Stimulated activated CD8-positive, alpha-beta memory T cell treated with anti-CD3 and anti-CD28 coated beads, Interleukin-15, amount 100 ng/mL, for 48 hours (primary cell): ENCODE results near the gene GLRX.
"Not testable (repeated sequence)": the region's sequence is repeated elsewhere in the genome, so short reads cannot be mapped to it uniquely, and the experiment has no call there.

ENCODE experiments used
- DNase-seq, 2 donors: peaks; one replicate each; pipeline ENCODE4 v3.0.0-alpha.2; 2020; ENCODE audit warnings: low read depth in 2 of 2

The GLRX gene

DNA sequence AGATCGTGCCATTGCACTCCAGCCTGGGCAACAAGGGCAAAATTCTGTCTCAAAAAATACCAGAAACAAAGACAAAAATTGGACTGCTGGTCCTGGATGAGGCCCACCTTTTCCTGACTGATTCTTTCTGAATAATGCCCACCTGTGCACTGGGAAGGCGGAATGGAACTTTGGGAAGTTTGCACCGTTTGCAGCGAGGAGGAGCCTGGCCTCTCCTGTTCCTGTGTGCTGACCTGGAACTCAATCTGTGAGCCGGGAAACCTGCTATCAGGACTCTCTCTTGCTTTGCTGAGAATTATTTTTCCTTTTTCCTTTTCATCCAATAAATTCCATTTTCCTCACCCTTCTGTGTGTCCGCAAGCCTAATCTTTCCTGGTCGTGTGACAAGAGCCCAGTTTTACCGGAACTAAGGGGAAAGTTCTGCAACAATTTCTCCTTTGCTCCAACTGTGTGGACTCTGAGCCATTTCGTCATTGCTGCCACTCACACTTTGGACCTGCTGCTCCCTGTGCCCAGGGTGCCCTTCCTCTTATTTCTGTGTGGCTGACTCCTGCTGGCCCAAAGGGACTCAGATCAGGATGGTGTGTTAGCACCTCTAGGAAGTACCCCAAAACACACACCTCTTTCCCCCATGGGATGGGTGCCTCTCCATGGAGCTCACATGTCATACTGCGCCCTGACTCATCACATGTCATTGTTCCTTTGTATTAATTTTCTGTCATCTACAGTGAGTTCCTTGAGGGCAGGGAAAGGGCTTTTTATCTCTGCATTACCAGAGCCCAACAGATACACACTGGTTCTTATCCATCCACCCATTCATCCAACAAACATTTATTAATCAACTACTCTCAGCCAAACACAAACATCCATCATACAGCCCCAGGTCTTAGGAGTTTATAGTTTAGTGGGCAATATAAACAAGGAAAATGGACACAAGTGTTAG is 4.7 kb upstream of the GLRX start:
- no peak for DNase-seq

- no peak for DNase-seq
Measured at GRCh38 chr5:95825495-95825894, 3.0 kb upstream of the GLRX start.

- DNase-seq = no peak
Measured at GRCh38 chr5:95824747-95825146, 2.2 kb upstream of the GLRX start.

- peak in 1 of 2 donors; percentile 48 for DNase-seq
Measured at GRCh38 chr5:95823738-95824609, 1.4 kb upstream of the GLRX start.

DNA sequence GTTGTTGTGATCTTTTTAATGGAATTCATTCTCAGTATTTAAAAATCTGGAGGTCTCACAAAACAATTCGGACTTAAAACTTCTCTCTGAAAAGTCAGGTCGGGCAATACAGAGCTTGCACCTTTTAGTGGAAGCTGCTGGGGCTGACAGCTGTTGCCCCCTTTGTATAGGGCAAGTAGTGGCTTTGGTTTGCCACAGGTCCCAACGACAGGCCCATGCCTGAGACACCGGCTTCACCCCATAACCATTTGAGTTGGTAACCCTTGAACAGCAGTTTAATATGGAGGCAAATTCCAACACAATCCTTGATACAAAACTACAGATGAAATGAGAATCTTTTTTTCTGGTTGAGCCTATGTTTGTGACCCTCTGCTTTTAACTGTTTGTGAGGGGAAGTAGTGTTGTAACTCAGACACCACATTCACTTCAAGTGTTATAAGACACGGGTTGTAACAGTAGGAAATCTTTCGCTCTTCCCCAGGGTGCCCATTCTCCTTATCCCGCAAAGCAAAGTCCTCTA is 752 bp upstream of the GLRX start:
- no peak for DNase-seq

DNA sequence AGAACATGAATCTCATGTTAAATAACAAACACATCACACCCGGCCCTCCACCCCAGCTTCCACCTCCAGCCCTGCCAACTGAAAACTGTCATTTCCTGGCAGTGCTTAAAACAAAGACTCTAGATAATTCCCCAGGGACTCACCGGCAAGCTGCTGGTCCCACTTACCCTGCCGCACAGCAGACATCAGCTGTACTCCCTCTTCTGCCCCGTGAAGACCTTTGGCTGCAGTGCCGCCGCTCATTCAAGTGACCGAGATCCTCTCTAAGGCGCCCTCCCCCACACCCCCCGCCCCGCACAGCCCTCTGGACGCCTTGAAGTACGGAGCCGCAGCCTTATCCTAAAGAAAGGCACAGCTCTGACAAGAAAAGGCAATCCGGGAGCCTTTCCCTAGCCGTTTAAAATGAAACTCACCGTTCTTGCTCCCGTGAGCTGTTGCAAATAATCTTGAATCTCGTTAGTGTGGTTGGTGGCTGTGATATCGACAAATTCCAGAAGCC is 434 bp downstream of the GLRX start:
- DNase-seq = no peak

DNA sequence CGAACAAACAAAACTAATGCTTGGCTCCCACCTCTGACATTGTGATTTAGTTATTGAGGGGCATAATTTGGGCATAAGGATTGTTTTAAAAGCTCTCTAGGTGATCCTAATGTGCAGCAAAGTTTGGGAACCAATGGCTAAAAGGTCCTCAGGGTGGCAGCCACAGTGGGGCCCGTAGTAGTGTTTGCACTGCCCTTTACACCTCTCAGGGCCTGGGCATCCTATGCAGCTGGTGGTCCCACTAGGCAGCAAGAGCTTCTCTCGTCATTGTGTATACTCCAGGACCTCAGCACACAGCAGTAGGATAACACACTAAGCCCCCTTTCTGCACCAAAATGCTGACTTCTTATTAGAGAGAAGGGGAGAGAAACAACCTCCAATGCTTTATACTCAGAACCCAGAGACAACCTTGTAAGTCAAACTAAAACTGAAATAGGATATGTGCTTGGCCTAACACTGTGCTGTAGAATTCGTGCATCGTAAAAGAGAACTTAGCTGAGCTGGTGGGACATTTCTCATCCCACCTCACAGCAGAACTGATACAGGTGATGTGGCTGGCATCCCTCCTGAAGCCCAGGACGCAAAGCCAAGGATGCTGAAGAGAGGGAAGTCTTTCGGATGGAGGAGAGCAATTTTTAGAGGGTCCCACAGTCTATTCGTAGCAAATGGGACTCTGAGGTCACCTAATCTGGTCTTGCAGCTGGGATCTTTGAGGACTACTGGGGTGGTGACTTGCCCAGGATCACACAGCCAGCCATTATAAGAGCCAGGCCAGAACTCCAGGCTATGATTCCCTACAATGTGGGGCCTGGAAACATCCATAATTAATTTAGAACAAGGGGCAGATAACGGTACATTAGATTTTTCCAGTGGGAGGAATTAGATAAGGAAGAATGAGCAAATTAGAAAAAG is 1.2 kb downstream of the GLRX start:
- DNase-seq = no peak

- no peak for DNase-seq
Measured at GRCh38 chr5:95818181-95819147, 4.1 kb downstream of the GLRX start.

GRCh38 chr5:95817430-95817829 is 5.1 kb downstream of the GLRX start:
- no peak for DNase-seq

- no peak for DNase-seq
Measured at GRCh38 chr5:95816776-95817175, 5.8 kb downstream of the GLRX start.

DNA sequence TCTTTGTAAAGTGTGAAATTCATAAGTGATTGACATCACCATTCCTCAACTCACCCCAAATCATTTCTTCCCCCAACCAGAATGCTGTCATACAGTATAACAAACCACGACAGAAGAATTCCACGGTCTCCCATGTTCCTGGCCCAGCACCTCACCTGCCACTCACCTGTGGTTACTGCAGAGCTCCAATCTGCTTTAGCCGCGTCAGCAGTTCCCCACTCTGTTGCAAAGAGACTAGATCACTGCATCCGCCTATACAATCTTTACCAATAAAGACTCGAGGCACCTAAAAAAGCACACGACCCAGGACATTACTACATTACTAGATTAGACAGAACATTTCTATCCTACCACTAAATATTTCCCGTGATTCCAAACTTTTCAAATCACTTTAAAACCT is 6.2 kb downstream of the GLRX start:
- no peak for DNase-seq

GRCh38 chr5:95815155-95815729 is 7.3 kb downstream of the GLRX start:
- DNase-seq = no peak

- DNase-seq = not testable (repeated sequence)
Measured at GRCh38 chr5:95813035-95813434, 9.5 kb downstream of the GLRX start.

- no peak for DNase-seq
Measured at GRCh38 chr5:95812074-95812471, 10.5 kb downstream of the GLRX start.

DNA sequence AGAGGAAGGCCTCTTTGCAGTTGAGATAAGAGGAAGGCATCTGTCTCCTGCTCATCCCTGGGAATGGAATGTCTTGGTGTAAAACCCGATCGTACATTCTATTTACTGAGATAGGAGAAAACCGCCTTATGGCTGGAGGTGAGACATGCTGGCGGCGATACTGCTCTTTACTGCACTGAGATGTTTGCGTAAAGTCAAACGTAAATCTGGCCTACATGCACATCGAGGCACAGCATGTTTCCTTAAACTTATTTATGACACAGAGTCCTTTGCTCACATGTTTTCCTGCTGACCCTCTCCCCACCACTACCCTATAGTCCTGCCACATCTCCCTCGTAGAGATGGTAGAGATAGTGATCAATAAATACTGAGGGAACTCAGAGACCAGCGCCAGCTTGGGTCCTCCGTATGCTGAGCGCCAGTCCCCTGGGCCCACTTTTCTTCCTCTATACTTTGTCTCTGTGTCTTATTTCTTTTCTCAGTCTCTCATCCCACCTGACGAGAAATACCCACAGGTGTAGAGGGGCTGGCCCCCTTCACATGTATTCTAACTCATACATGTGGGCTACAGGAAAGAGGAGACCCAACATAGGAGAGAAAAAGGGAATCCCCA is 11.0 kb downstream of the GLRX start:
- DNase-seq = not testable (repeated sequence)

DNA sequence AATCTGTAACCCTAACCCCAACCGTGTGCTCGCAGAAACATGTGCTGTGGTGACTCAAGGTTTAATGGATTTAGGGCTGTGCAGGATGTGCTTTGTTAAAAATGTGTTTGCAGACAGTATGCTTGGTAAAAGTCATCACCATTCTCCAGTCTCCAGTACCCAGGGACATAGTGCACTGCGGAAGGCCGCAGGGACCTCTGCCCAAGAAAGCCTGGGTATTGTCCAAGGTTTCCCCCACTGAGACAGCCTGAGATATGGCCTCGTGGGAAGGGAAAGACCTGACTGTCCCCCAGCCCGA is 11.5 kb downstream of the GLRX start:
- not testable (repeated sequence) for DNase-seq

DNA sequence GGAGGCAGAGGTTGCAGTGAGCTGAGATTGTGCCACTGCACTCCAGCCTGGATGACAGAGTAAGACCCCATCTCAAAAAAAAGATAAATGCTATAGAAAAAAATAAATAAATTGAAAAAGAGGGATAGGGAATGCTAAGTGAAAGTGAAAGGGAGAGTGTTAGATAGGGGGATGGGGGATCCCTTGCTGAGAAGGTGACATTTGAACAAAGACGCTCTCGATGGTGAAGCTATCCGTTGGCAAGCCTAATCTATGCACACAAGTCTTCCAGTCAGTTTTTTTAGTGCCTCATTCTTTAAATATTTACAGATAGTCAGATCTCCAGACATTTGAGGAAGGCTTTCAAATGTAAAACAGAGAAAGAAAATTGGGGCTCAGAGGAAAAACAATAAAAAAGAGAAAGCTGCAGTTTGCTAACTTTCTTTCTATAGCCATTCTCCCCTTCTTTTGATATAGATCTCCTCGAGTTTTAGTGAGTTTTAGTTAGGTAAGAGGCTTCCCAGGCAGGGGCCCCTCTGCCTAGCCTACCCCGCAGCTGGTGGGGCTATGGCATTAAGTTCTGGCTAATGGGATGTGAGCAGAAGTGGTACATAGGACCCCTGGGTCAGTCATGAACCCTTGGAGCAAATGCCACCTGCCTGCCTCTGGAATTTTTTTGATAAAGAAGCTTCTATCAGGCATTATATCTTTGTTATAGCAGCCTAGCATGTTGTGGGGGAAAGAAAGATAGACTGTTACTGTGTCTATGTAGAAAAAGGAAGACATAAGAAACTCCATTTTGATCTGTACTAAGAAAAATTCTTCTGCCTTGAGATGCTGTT is 12.0 kb downstream of the GLRX start:
- no peak for DNase-seq

DNA sequence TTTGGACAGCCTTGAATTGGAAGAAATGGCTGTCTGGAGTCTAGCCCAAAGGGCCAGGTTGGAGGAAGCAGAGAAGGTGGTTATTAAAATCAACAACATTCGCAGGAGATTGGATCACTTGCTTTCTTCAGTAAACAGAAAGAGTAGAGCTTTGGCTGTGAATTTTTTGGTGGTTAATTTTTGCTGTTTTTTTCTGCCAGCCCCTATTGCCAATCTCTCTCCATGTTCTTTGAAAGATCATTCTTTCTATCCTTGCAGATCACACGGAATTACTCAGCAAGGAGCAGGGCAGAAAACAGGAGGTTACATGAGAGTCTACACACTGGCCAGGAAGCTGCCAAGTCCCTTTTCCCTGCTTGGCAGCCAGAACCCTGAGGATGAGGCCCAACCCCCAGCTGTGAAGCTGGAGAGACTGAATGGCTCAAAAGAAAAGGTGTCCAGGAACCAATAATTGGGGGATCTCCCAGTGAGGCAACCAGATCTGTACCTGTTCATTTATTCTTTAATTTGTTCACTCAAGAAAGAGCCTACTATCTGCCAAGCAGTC is 13.0 kb downstream of the GLRX start:
- DNase-seq = no peak
